ENCODE results near the gene SLC6A8. TPM values are rescaled to one million over a fixed set of nuclear protein-coding genes. Genes with fewer than 3 reads are reported as not detected.
"Not testable (repeated sequence)": the region's sequence is repeated elsewhere in the genome, so short reads cannot be mapped to it uniquely, and the experiment has no call there.

Gene SLC6A8
- total RNA-seq, 2 donors from 2014 or later = 71.3 to 76.6 TPM

- Histone ChIP-seq H3K9me3 (no peaks in the 10 kb centered on the region), H3K36me3 (no peaks in the 10 kb centered on the region), H3K27ac (no peak overlapping the region), H3K27me3 (no peaks in the 10 kb centered on the region), H3K4me1 (no peaks in the 10 kb centered on the region), H3K4me3 (no peak overlapping the region)
- no peak for TF ChIP-seq CTCF (IDR thresholded peaks at IDR 0.05)
- no peak for DNase-seq (ENCODE audit: low spot score)
Observed at GRCh38 chrX:153674219-153674851, 13.4 kb upstream of the SLC6A8 start.

GRCh38 chrX:153681175-153681574, 6.6 kb upstream of the SLC6A8 start:
- no peak for TF ChIP-seq CTCF (IDR thresholded peaks at IDR 0.05)
- Histone ChIP-seq H3K4me1 (no peaks in the 10 kb centered on the region), H3K36me3 (no peaks in the 10 kb centered on the region), H3K27me3 (no peaks in the 10 kb centered on the region), H3K9me3 (no peaks in the 10 kb centered on the region), H3K4me3 (no peak overlapping the region), H3K27ac (no peak overlapping the region)
- no peak for DNase-seq (ENCODE audit: low spot score)

GRCh38 chrX:153683486-153683885, 4.2 kb upstream of the SLC6A8 start:
- not testable (repeated sequence) for DNase-seq (ENCODE audit: low spot score); H3K27ac ChIP-seq

GRCh38 chrX:153684467-153685155, 3.1 kb upstream of the SLC6A8 start:
- no peak overlapping the region for H3K4me3 ChIP-seq
- no peaks in the 10 kb centered on the region for H3K36me3 ChIP-seq
- H3K4me1 ChIP-seq = peaks cover 0 to 6% of the 10 kb centered on the region in 2 donors
- no peak for TF ChIP-seq CTCF (IDR thresholded peaks at IDR 0.05)
- H3K27ac ChIP-seq = no peak overlapping the region
- no peaks in the 10 kb centered on the region for H3K9me3 ChIP-seq
- no peak for DNase-seq (ENCODE audit: low spot score)
- H3K27me3 ChIP-seq = no peaks in the 10 kb centered on the region

More at GRCh38 chrX:153683486-153683885, 4.2 kb upstream of the SLC6A8 start:
- not testable (repeated sequence) for H3K9me3 ChIP-seq, H3K4me1 ChIP-seq, H3K27me3 ChIP-seq, H3K4me3 ChIP-seq, H3K36me3 ChIP-seq

GRCh38 chrX:153685156-153685536, 2.6 kb upstream of the SLC6A8 start:
- no peak for TF ChIP-seq CTCF (IDR thresholded peaks at IDR 0.05)

GRCh38 chrX:153685751-153686696, 1.7 kb upstream of the SLC6A8 start:
- no peak overlapping the region for H3K27ac ChIP-seq
- no peaks in the 10 kb centered on the region for H3K9me3 ChIP-seq
- TF ChIP-seq CTCF (IDR thresholded peaks at IDR 0.05) = no peak
- H3K27me3 ChIP-seq = no peaks in the 10 kb centered on the region
- H3K36me3 ChIP-seq = no peaks in the 10 kb centered on the region
- H3K4me1 ChIP-seq = peaks cover 0 to 6% of the 10 kb centered on the region in 2 donors
- no peak for DNase-seq (ENCODE audit: low spot score)
- no peak overlapping the region for H3K4me3 ChIP-seq

More at GRCh38 chrX:153685156-153685536, 2.6 kb upstream of the SLC6A8 start:
- DNase-seq (ENCODE audit: low spot score) = no peak
- no peaks in the 10 kb centered on the region for H3K27me3 ChIP-seq
- no peak overlapping the region for H3K4me3 ChIP-seq
- no peak overlapping the region for H3K27ac ChIP-seq
- H3K36me3 ChIP-seq = no peaks in the 10 kb centered on the region
- no peaks in the 10 kb centered on the region for H3K9me3 ChIP-seq
- H3K4me1 ChIP-seq = peaks cover 0 to 6% of the 10 kb centered on the region in 2 donors

Data from right atrium auricular region (tissue), 2 donors.